Tibial artery (tissue), 4 donors: ENCODE measurements around the gene GRIK2.

ENCODE experiments used
- DNase-seq, 2 donors: peaks; one replicate each; pipeline ENCODE4 v3.0.0-alpha.2; 2019
- H3K27ac ChIP-seq, 2 donors: fragments of 200-600 bp; sonication (generic) in 1 of 2; 1 replicate in 1 of 2; 2 replicates in 1 of 2; pipeline ENCODE4 v1.5.1; 2018 to 2019; ENCODE audit warnings: mild to moderate bottlenecking in 1 of 2
- H3K27me3 ChIP-seq, 2 donors: fragments of 200-600 bp; sonication (generic) in 1 of 2; one replicate each; pipeline versions ENCODE4 v1.5.1 to v1.6.0; 2016 to 2019
- H3K36me3 ChIP-seq, 3 donors: fragments of 200-600 bp; sonication (generic) in 2 of 3; one replicate each; pipeline ENCODE4 v1.5.1; 2016 to 2019; ENCODE audit warnings: mild to moderate bottlenecking in 2 of 3
- H3K4me1 ChIP-seq, 4 donors: fragments of 200-600 bp; sonication (generic) in 2 of 4; 1 replicate in 3 of 4; 2 replicates in 1 of 4; pipeline ENCODE4 v1.5.1; 2016 to 2019
- H3K4me3 ChIP-seq, 2 donors: fragments of 200-600 bp; sonication (generic) in 1 of 2; 1 replicate in 1 of 2; 2 replicates in 1 of 2; pipeline ENCODE4 v1.5.1; 2018 to 2019; ENCODE audit warnings: mild to moderate bottlenecking in 2 of 2
- H3K9me3 ChIP-seq, 3 donors: fragments of 200-600 bp; sonication (generic) in 1 of 3; one replicate each; pipeline ENCODE4 v1.5.1; 2016 to 2019
- intact Hi-C: fragments of 100-400 bp; cut with DNase I; formaldehyde crosslinking; loops from one replicate; pipeline ENCODE4 v1.15.0; 2023; ENCODE audit warnings: low total_unique reads
- TF ChIP-seq, protein P1 (sequence below), 2 experiments: fragments of 200-600 bp in 1 of 2; fragments of 450-650 bp in 1 of 2; IDR thresholded peaks; one replicate each; pipeline ENCODE4 v1.5.1; 2017 to 2019; ENCODE audit warnings: antibody characterized with exemption in 2 of 2, mild to moderate bottlenecking in 1 of 2, moderate library complexity in 1 of 2

GRIK2 gene

DNA sequence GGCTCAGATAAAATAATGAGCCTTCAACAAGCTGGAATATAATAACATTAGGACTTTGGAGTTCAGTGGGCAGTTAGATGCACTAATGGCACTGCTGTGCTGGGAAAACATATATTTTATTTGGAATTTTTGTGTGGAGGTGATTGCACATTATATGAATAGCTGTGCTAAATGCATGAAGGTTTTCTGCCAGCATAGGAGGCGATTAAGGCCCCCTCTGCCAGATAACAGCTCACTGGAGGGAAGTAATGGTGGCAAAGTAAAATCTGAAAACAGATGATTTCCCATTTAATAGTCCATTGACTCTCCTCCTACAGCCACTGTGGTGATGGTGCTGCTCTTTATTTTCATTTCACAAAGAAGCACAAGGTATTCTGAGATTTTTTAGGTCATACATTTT lies 326.0 kb downstream of the GRIK2 start:
- DNase-seq, result no peak
- H3K36me3 ChIP-seq, result no peaks in the 10 kb centered on the region
- no peaks in the 10 kb centered on the region for H3K9me3 ChIP-seq
- H3K27ac ChIP-seq, result no peak overlapping the region
- TF ChIP-seq, protein P1, sequence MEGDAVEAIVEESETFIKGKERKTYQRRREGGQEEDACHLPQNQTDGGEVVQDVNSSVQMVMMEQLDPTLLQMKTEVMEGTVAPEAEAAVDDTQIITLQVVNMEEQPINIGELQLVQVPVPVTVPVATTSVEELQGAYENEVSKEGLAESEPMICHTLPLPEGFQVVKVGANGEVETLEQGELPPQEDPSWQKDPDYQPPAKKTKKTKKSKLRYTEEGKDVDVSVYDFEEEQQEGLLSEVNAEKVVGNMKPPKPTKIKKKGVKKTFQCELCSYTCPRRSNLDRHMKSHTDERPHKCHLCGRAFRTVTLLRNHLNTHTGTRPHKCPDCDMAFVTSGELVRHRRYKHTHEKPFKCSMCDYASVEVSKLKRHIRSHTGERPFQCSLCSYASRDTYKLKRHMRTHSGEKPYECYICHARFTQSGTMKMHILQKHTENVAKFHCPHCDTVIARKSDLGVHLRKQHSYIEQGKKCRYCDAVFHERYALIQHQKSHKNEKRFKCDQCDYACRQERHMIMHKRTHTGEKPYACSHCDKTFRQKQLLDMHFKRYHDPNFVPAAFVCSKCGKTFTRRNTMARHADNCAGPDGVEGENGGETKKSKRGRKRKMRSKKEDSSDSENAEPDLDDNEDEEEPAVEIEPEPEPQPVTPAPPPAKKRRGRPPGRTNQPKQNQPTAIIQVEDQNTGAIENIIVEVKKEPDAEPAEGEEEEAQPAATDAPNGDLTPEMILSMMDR (IDR thresholded peaks at IDR 0.05), result no peak
- no peaks in the 10 kb centered on the region for H3K27me3 ChIP-seq
- H3K4me1 ChIP-seq, result peaks cover 0 to 12% (median 0%) of the 10 kb centered on the region in 4 donors
- no peak overlapping the region for H3K4me3 ChIP-seq
- intact Hi-C loops, result no loop called here

DNA sequence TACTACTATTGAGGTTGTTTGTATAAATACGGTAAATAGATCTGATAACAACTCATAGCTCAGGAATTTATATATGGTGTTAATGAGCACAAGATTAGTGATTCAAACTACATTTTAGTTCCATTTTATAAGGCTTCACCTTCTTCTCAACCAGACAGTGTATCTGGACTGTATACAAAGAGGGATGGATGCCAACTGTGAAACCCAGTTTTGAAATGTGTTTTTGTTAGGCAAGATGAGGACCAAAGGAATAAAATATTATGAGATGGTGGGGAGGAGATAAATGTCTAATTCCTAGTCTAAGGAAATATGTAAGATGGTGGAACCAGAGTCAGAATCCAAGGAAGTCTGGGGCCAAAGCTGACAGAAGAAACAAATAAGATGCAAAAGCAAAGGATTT lies 329.0 kb downstream of the GRIK2 start:
- H3K27ac ChIP-seq, result no peak overlapping the region
- no peaks in the 10 kb centered on the region for H3K27me3 ChIP-seq
- TF ChIP-seq, protein P1 (IDR thresholded peaks at IDR 0.05), result no peak
- H3K4me3 ChIP-seq, result no peak overlapping the region
- H3K4me1 ChIP-seq, result peaks cover 0 to 12% (median 0%) of the 10 kb centered on the region in 4 donors
- intact Hi-C loops, result no loop called here
- H3K36me3 ChIP-seq, result no peaks in the 10 kb centered on the region
- no peak for DNase-seq
- no peaks in the 10 kb centered on the region for H3K9me3 ChIP-seq

DNA sequence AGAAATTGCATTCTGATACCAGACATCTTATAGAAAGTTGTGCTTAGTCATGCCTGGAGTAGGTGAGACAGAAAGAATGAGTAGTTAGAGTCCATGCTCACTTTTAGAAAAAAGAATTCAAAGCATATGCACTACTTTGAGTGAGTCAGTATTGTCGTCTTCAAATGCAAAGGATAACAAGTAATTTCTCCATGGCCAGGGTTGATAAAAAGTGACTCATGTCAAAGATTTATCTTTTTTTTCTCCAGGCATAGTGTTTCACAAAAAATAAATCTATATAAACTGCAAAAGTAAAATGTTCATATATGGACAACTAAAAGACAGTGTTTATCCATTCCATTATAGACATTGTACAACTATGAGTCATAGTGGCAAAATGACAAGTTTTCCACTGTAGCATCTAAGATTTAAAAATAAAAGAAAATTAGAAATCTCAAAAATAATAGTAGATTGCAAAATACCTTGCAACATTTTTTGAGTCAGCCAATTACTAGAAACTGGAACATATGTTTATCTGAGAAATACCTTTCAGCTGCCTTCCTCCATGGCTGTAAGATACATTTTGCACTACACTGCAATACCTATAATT lies 329.6 kb downstream of the GRIK2 start:
- no peaks in the 10 kb centered on the region for H3K36me3 ChIP-seq
- intact Hi-C loops, result no loop called here
- no peaks in the 10 kb centered on the region for H3K9me3 ChIP-seq
- no peak overlapping the region for H3K4me3 ChIP-seq
- no peaks in the 10 kb centered on the region for H3K27me3 ChIP-seq
- H3K4me1 ChIP-seq, result peaks cover 0 to 12% (median 0%) of the 10 kb centered on the region in 4 donors
- H3K27ac ChIP-seq, result no peak overlapping the region
- TF ChIP-seq, protein P1 (IDR thresholded peaks at IDR 0.05), result no peak
- DNase-seq, result no peak

DNA sequence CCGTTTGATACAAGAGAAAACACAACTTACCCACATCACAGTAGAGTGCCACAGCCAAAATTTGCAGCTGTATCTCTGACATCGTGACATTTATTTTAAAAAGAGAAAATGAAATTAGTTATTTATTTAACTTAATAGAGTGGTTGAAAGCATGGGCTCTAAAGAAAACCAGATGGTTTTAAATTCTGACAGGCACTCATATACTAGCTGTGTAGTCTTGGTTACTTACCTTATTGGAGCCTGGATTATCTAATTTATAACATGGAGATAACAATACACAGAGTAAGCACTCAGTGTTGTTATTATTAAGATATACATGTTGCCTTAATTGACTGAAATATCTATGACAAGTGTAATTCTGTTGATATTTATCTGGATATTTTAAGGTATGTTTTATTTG lies 334.9 kb downstream of the GRIK2 start:
- Histone ChIP-seq H3K4me3 (no peak overlapping the region), H3K36me3 (no peaks in the 10 kb centered on the region), H3K27ac (no peak overlapping the region), H3K9me3 (no peaks in the 10 kb centered on the region), H3K27me3 (no peaks in the 10 kb centered on the region), H3K4me1 (peaks cover 0 to 4% (median 0%) of the 10 kb centered on the region in 4 donors)
- TF ChIP-seq, protein P1 (IDR thresholded peaks at IDR 0.05), result no peak
- intact Hi-C loops, result no loop called here
- no peak for DNase-seq

DNA sequence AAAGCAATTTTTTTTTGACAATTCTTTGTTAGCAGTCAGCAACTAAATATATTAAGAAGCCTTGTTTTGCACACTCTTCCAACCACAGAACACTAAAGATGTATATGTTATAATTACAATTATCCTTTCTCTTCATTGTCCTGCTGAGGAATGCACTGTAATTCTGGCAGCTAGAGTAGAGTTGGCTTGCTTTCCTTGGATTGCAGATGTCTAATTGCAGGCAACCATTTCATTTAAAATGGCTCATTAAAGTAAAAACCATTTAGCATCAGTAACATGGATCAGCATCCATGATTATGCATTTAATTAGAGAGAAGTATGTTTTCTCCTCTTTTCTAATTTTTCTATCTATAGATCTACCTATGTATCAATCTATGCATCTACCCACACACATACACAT lies 335.4 kb downstream of the GRIK2 start:
- no peak overlapping the region for H3K27ac ChIP-seq
- H3K4me1 ChIP-seq, result no peaks in the 10 kb centered on the region
- intact Hi-C loops, result no loop called here
- no peaks in the 10 kb centered on the region for H3K36me3 ChIP-seq
- no peak overlapping the region for H3K4me3 ChIP-seq
- no peaks in the 10 kb centered on the region for H3K9me3 ChIP-seq
- H3K27me3 ChIP-seq, result no peaks in the 10 kb centered on the region
- TF ChIP-seq, protein P1 (IDR thresholded peaks at IDR 0.05), result no peak
- no peak for DNase-seq

DNA sequence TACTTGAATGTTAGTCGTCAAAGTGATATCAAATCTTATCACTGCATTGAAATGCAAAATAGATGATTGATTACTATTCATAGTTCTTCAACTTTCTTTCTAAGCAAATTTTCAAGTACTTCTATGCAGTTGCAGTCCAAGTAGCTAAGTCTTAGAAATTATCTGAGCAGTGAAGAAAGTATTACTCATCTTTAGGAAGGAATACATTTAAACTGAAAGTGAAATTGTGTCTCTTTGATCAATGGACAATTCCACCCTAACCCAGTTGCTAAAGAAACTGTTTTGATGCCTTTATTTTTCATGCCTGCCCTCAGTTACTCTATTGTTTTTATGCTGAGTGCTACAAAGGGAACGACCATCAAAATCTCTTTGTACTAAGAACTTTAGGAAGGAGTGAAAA lies 337.4 kb downstream of the GRIK2 start:
- H3K27me3 ChIP-seq, result no peaks in the 10 kb centered on the region
- intact Hi-C loops, result no loop called here
- TF ChIP-seq, protein P1 (IDR thresholded peaks at IDR 0.05), result no peak
- no peaks in the 10 kb centered on the region for H3K9me3 ChIP-seq
- no peaks in the 10 kb centered on the region for H3K4me1 ChIP-seq
- DNase-seq, result no peak
- H3K27ac ChIP-seq, result no peak overlapping the region
- H3K36me3 ChIP-seq, result no peaks in the 10 kb centered on the region
- no peak overlapping the region for H3K4me3 ChIP-seq
